Gastrocnemius medialis (tissue), 4 donors: Measurements from ENCODE around the gene FRAS1. TPM values are rescaled to one million over a fixed set of nuclear protein-coding genes. Genes with fewer than 3 reads are reported as not detected.
"Not testable (repeated sequence)": the region's sequence is repeated elsewhere in the genome, so short reads cannot be mapped to it uniquely, and the experiment has no call there.

Source experiments
- ATAC-seq, 2 donors: fragments of 150-250 bp; one replicate each; pipeline ENCODE4 v1.9.1; 2016
- DNase-seq, 2 donors: peaks; one replicate each; pipeline ENCODE4 v3.0.0-alpha.2; 2019
- H3K27ac ChIP-seq, 4 donors: fragments of 200-600 bp; sonication (generic); 1 replicate in 1 of 4; 2 replicates in 3 of 4; pipeline ENCODE4 v1.5.1; 2016 to 2018; ENCODE audit warnings: mild to moderate bottlenecking in 2 of 4, moderate library complexity in 1 of 4
- H3K27me3 ChIP-seq, 3 donors: fragments of 200-600 bp; sonication (generic) in 2 of 3; 1 replicate in 1 of 3; 2 replicates in 2 of 3; pipeline versions ENCODE4 v1.5.1 to v1.6.0; 2016 to 2019; ENCODE audit warnings: mild to moderate bottlenecking in 1 of 3, moderate library complexity in 1 of 3
- H3K36me3 ChIP-seq, 2 donors: fragments of 200-600 bp; sonication (generic) in 1 of 2; one replicate each; pipeline ENCODE4 v1.5.1; 2017 to 2018
- H3K4me1 ChIP-seq, 2 donors: fragments of 200-600 bp; sonication (generic) in 1 of 2; one replicate each; pipeline ENCODE4 v1.5.1; 2016 to 2017; ENCODE audit warnings: mild to moderate bottlenecking in 2 of 2
- H3K4me3 ChIP-seq, 4 donors: fragments of 200-600 bp; sonication (generic) in 3 of 4; 1 replicate in 1 of 4; 2 replicates in 3 of 4; pipeline ENCODE4 v1.5.1; 2016 to 2019; ENCODE audit warnings: mild to moderate bottlenecking in 2 of 4
- H3K9me3 ChIP-seq, 3 donors: fragments of 200-600 bp; sonication (generic) in 2 of 3; 1 replicate in 1 of 3; 2 replicates in 2 of 3; pipeline ENCODE4 v1.5.1; 2016 to 2019
- POLR2A ChIP-seq, 2 donors: fragments of 450-650 bp; IDR thresholded peaks; one replicate each; pipeline ENCODE4 v1.6.1; 2017; ENCODE audit warnings: antibody characterized with exemption in 2 of 2, mild to moderate bottlenecking in 2 of 2, moderate library complexity in 2 of 2
- in situ Hi-C, 4 donors: fragments of 200-750 bp; cut with MboI; loops; one replicate each; pipeline versions ENCODE4 v1.15.0 to v1.8.0; 2017; ENCODE audit warnings: low sequenced_read_pairs in 4 of 4
- intact Hi-C: fragments of 100-400 bp; cut with DNase I; formaldehyde crosslinking; loops from one replicate; pipeline ENCODE4 v1.15.1; 2023; ENCODE audit warnings: low total_unique reads
- total RNA-seq, 4 donors: library from RNA; depleted of rRNA; stranded (reverse); fragments of >200 nt; gene quantifications; one replicate each; pipeline versions ENCODE4 v1.1.0 to v1.2.3, GENCODE V29; 2016
- TF ChIP-seq, protein P1 (sequence below), 5 experiments: fragments of 450-650 bp in 3 of 5; fragments of 200-600 bp in 2 of 5; sonication (generic) in 2 of 5; IDR thresholded peaks in 4 of 5; conservative IDR thresholded peaks in 1 of 5; 1 replicate in 4 of 5; 2 replicates in 1 of 5; pipeline ENCODE4 v1.5.1; 2016 to 2019; ENCODE audit warnings: antibody characterized with exemption in 5 of 5, mild to moderate bottlenecking in 3 of 5, moderate library complexity in 3 of 5

Gene FRAS1
- total RNA-seq, 4 donors from 2014 or later, result 0.39 to 0.64 (median 0.46) TPM

DNA sequence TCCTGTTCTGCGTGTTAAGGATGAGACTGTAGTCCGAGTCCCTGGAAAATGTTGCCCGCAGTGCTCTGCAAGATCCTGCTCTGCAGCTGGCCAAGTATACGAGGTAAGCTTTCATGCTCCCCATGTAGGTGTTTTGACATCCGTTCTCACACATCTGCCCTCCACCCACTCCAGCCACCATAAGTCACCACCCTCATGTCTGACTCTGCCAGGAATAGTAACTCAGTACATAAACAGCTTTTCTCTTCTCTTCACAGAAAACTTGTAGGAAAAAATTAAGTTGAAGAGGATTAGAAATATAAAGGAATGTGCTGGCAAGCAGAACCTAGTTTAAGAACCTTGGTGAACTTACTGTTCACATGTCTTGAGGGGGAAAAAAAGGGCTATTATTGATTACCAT lies 207.9 kb downstream of the FRAS1 start:
- H3K27ac ChIP-seq, result no peak overlapping the region
- no peaks in the 10 kb centered on the region for H3K27me3 ChIP-seq
- intact Hi-C loops (no loop called here), in situ Hi-C loops (no loop called here)
- TF ChIP-seq, protein P1, sequence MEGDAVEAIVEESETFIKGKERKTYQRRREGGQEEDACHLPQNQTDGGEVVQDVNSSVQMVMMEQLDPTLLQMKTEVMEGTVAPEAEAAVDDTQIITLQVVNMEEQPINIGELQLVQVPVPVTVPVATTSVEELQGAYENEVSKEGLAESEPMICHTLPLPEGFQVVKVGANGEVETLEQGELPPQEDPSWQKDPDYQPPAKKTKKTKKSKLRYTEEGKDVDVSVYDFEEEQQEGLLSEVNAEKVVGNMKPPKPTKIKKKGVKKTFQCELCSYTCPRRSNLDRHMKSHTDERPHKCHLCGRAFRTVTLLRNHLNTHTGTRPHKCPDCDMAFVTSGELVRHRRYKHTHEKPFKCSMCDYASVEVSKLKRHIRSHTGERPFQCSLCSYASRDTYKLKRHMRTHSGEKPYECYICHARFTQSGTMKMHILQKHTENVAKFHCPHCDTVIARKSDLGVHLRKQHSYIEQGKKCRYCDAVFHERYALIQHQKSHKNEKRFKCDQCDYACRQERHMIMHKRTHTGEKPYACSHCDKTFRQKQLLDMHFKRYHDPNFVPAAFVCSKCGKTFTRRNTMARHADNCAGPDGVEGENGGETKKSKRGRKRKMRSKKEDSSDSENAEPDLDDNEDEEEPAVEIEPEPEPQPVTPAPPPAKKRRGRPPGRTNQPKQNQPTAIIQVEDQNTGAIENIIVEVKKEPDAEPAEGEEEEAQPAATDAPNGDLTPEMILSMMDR (IDR thresholded peaks at IDR 0.05 in 4 of 5, conservative IDR thresholded peaks at IDR 0.05 in 1 of 5), result no peak
- TF ChIP-seq POLR2A (IDR thresholded peaks at IDR 0.05), result no peak
- ATAC-seq, result no peak
- H3K4me1 ChIP-seq, result peaks cover 0 to 3% of the 10 kb centered on the region in 2 donors
- H3K36me3 ChIP-seq, result no peaks in the 10 kb centered on the region
- H3K4me3 ChIP-seq, result no peak overlapping the region
- no peak for DNase-seq
- H3K9me3 ChIP-seq, result no peaks in the 10 kb centered on the region

DNA sequence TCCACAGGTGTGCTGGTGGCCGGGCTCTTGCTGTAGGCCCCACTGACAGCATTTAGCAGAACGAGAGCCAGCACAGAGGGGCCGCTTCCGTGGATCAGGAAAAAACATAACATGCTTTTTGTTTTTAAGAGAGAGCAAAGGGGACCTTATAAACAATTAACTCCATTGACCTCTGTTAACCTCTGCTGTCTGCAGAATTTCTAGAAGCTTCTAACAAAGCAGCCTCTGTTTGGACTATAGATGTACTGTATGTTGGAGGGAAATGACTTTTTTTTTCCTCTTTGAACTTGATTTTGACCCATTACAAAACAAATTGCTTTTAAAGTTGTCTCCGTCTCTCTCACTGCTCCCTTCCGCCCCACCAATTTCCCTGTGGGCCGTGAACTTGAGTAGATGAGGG lies 210.7 kb downstream of the FRAS1 start:
- H3K27ac ChIP-seq, result no peak overlapping the region
- no peaks in the 10 kb centered on the region for H3K27me3 ChIP-seq
- no peak for DNase-seq
- H3K9me3 ChIP-seq, result no peaks in the 10 kb centered on the region
- in situ Hi-C loops, result no loop called here
- no peaks in the 10 kb centered on the region for H3K36me3 ChIP-seq
- ATAC-seq, result no peak
- no peak for TF ChIP-seq POLR2A (IDR thresholded peaks at IDR 0.05)
- TF ChIP-seq, protein P1 (IDR thresholded peaks at IDR 0.05 in 4 of 5, conservative IDR thresholded peaks at IDR 0.05 in 1 of 5), result no peak
- H3K4me3 ChIP-seq, result no peak overlapping the region
- intact Hi-C loops, result no loop called here
- H3K4me1 ChIP-seq, result peaks cover 0 to 3% of the 10 kb centered on the region in 2 donors

DNA sequence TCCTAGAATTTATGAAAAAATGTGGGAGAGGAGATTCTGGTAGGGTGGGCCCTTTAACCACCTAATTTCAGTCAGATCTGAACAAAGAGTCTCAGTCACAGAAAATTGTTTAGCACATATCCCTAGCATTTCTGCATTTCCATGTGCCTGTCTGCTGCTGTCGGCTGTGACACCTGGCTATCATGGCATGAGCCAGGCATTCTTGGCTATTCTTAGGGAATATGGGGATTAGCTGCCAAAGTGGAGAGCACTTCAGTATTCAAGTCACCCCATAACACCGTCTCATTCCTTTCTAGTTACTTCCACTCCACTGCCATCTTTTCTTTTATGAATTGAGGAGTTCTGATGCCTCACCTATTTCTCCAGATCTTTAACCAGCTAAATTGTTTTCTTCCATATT lies 211.5 kb downstream of the FRAS1 start:
- no peaks in the 10 kb centered on the region for H3K27me3 ChIP-seq
- peaks cover 0 to 3% of the 10 kb centered on the region in 2 donors for H3K4me1 ChIP-seq
- in situ Hi-C loops (no loop called here), intact Hi-C loops (no loop called here)
- no peak overlapping the region for H3K27ac ChIP-seq
- no peak for TF ChIP-seq POLR2A (IDR thresholded peaks at IDR 0.05)
- TF ChIP-seq, protein P1 (IDR thresholded peaks at IDR 0.05 in 4 of 5, conservative IDR thresholded peaks at IDR 0.05 in 1 of 5), result no peak
- DNase-seq, result no peak
- no peaks in the 10 kb centered on the region for H3K36me3 ChIP-seq
- no peaks in the 10 kb centered on the region for H3K9me3 ChIP-seq
- no peak for ATAC-seq
- H3K4me3 ChIP-seq, result no peak overlapping the region

DNA sequence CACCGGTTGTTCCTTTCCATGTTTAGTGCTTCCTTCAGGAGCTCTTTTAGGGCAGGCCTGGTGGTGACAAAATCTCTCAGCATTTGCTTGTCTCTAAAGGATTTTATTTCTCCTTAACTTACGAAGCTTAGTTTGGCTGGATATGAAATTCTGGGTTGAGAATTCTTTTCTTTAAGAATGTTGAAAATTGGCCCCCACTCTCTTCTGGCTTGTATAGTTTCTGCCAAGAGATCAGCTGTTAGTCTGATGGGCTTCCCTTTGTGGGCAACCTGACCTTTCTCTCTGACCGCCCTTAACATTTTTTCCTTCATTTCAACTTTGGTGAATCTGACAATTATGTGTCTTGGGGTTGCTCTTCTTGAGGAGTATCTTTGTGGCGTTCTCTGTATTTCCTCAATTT lies 218.3 kb downstream of the FRAS1 start:
- H3K27ac ChIP-seq, in situ Hi-C loops, intact Hi-C loops, H3K27me3 ChIP-seq, ATAC-seq, H3K9me3 ChIP-seq, H3K4me1 ChIP-seq, H3K4me3 ChIP-seq, H3K36me3 ChIP-seq, DNase-seq: not testable (repeated sequence)

DNA sequence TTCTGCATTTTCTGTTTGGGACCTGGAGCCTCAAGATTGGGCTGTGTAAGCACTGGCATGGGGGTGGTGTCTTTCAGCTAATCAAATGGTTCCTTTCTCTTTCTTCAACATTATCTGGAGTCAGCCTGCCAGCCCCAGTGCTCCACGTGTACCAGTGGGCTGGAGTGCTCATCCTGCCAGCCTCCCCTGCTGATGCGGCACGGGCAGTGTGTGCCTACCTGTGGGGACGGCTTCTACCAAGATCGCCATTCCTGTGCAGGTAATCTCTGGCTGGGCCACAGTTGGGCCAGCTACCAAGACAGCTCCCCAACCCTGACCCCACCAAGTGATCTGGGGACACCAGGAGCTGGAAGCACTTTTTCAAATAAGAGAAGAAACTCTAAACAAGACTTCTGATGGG lies 229.2 kb downstream of the FRAS1 start:
- DNase-seq, result no peak
- Histone ChIP-seq H3K27me3 (no peaks in the 10 kb centered on the region), H3K4me1 (no peaks in the 10 kb centered on the region), H3K9me3 (no peaks in the 10 kb centered on the region), H3K36me3 (no peaks in the 10 kb centered on the region), H3K4me3 (no peak overlapping the region), H3K27ac (no peak overlapping the region)
- no peak for ATAC-seq
- in situ Hi-C loops (no loop called here), intact Hi-C loops (no loop called here)
- TF ChIP-seq, protein P1 (IDR thresholded peaks at IDR 0.05 in 4 of 5, conservative IDR thresholded peaks at IDR 0.05 in 1 of 5), result no peak
- no peak for TF ChIP-seq POLR2A (IDR thresholded peaks at IDR 0.05)
